Activated B cell treated with CpG ODN at 0.5 μM for 24 hours (primary cell): ENCODE results near the gene PRTFDC1. TPM values are rescaled to one million over a fixed set of nuclear protein-coding genes. Genes with fewer than 3 reads are reported as not detected.
A peak's percentile ranks its signal among the peaks of the same experiment; 100 is the strongest.

Experiments
- ATAC-seq: fragments of 200-7000 bp; cut with Tn5 transposase; one replicate; pipeline ENCODE4 v1.10.0; 2021; ENCODE audit warnings: low read depth, mild to moderate bottlenecking, moderate library complexity
- CTCF ChIA-PET: fragments of 350-600 bp; sonication (Branson Sonifier 250); formaldehyde crosslinking; loops from one replicate; lab custom pipeline; 2021; ENCODE audit warnings: antibody characterized with exemption; lab: Charles Lee
- POLR2A ChIA-PET: fragments of 350-600 bp; sonication (Branson Sonifier 250); formaldehyde crosslinking; loops from one replicate; lab custom pipeline; 2021; ENCODE audit warnings: antibody characterized with exemption; lab: Charles Lee
- DNase-seq: peaks from one replicate; pipeline ENCODE4 v3.0.0; 2022
- H3K27ac Mint-ChIP-seq: one replicate; pipeline ENCODE4 v1.8.0; 2020; ENCODE audit warnings: mixed read lengths
- H3K27me3 Mint-ChIP-seq: one replicate; pipeline ENCODE4 v1.8.0; 2021; ENCODE audit warnings: mixed read lengths
- H3K36me3 Mint-ChIP-seq: one replicate; pipeline ENCODE4 v1.8.0; 2021; ENCODE audit warnings: low read depth, mixed read lengths
- H3K4me1 Mint-ChIP-seq: one replicate; pipeline ENCODE4 v1.8.0; 2021; ENCODE audit warnings: mixed read lengths
- H3K4me3 Mint-ChIP-seq: one replicate; pipeline ENCODE4 v1.8.0; 2020; ENCODE audit warnings: mild to moderate bottlenecking, mixed read lengths
- H3K9me3 Mint-ChIP-seq: one replicate; pipeline ENCODE4 v1.8.0; 2020; ENCODE audit warnings: mixed read lengths
- CTCF ChIP-seq: fragments of 200-600 bp; IDR thresholded peaks from one replicate; pipeline ENCODE4 v1.8.0; 2022; ENCODE audit warnings: antibody characterized with exemption, mild to moderate bottlenecking
- intact Hi-C: fragments of 100-400 bp; cut with micrococcal nuclease; formaldehyde crosslinking; loops from one replicate; pipeline ENCODE4 v1.15.1; 2024
- total RNA-seq: library from RNA; stranded (reverse); gene quantifications from 2 replicates; pipeline ENCODE4 v1.2.3, GENCODE V29; 2022

PRTFDC1 gene
- total RNA-seq, result not detected in 2 replicates

- Mint-ChIP-seq H3K36me3 (no peaks in the 10 kb centered on the region), H3K4me3 (peak within 1 kb of the TSS; percentile 76), H3K9me3 (no peaks in the 10 kb centered on the region), H3K27me3 (peaks cover 14% of the 10 kb centered on the region), H3K4me1 (peaks cover 7% of the 10 kb centered on the region), H3K27ac (peak within 1 kb of the TSS; percentile 51)
- intact Hi-C loops, result loop anchor here (1.0 to 5.0 kb wide), 6 partner anchors 35 to 309 kb away; partner anchors contain the start of genes ENKUR and THNSL1
- ChIA-PET POLR2A (interaction anchor here (1.0 to 1.4 kb wide), 3 partner anchors 47 to 229 kb away, joined by 3 to 5 read pairs (median 4); partner anchors contain the start of gene ARHGAP21), CTCF (interaction anchor here (0.8 to 1.4 kb wide), 2 partner anchors 309 to 310 kb away, joined by 3 to 6 read pairs; no protein-coding TSS in a partner anchor)
- ATAC-seq, result peak; percentile 49
- peak; percentile 18 for DNase-seq
- no peak for TF ChIP-seq CTCF
These were observed at the start of gene PRTFDC1 for GRCh38 chr10:24952143-24952706. PRTFDC1 (minus strand) TSS chr10:24952606; CDS start chr10:24952575, 31 bp downstream.

GRCh38 chr10:24998044-24998443 lies 45.6 kb upstream of the PRTFDC1 start:
- TF ChIP-seq CTCF, result no peak
- intact Hi-C loops, result no loop called here
- ChIA-PET CTCF (no interaction called here), POLR2A (no interaction called here)
- H3K4me1 Mint-ChIP-seq, result no peaks in the 10 kb centered on the region
- peaks cover 15% of the 10 kb centered on the region for H3K9me3 Mint-ChIP-seq
- no peak for DNase-seq
- no peak for ATAC-seq
- H3K27ac Mint-ChIP-seq, result no peak overlapping the region
- H3K36me3 Mint-ChIP-seq, result no peaks in the 10 kb centered on the region
- H3K27me3 Mint-ChIP-seq, result peaks cover 8% of the 10 kb centered on the region
- no peak overlapping the region for H3K4me3 Mint-ChIP-seq

- no peaks in the 10 kb centered on the region for H3K36me3 Mint-ChIP-seq
- CTCF ChIA-PET, result no interaction called here
These were observed 42.7 kb upstream of the PRTFDC1 start for GRCh38 chr10:24995072-24995471.

GRCh38 chr10:24993237-24993958 lies 41.0 kb upstream of the PRTFDC1 start:
- ATAC-seq, result no peak
- H3K4me3 Mint-ChIP-seq, result no peak overlapping the region
- no peaks in the 10 kb centered on the region for H3K9me3 Mint-ChIP-seq
- ChIA-PET POLR2A (no interaction called here), CTCF (no interaction called here)
- H3K27ac Mint-ChIP-seq, result no peak overlapping the region
- H3K36me3 Mint-ChIP-seq, result no peaks in the 10 kb centered on the region
- peaks cover 10% of the 10 kb centered on the region for H3K27me3 Mint-ChIP-seq
- TF ChIP-seq CTCF, result no peak
- intact Hi-C loops, result no loop called here
- no peak for DNase-seq
- no peaks in the 10 kb centered on the region for H3K4me1 Mint-ChIP-seq

More at GRCh38 chr10:24995072-24995471, 42.7 kb upstream of the PRTFDC1 start:
- H3K27me3 Mint-ChIP-seq, result peaks cover 10% of the 10 kb centered on the region
- no peak overlapping the region for H3K4me3 Mint-ChIP-seq
- POLR2A ChIA-PET, result no interaction called here
- no peak for ATAC-seq
- H3K9me3 Mint-ChIP-seq, result peaks cover 5% of the 10 kb centered on the region
- no peak for TF ChIP-seq CTCF
- intact Hi-C loops, result no loop called here
- no peak for DNase-seq
- H3K4me1 Mint-ChIP-seq, result no peaks in the 10 kb centered on the region
- H3K27ac Mint-ChIP-seq, result no peak overlapping the region

GRCh38 chr10:24992512-24993133 lies 40.2 kb upstream of the PRTFDC1 start:
- Mint-ChIP-seq H3K9me3 (no peaks in the 10 kb centered on the region), H3K27ac (no peak overlapping the region), H3K36me3 (no peaks in the 10 kb centered on the region), H3K4me1 (no peaks in the 10 kb centered on the region), H3K27me3 (peaks cover 10% of the 10 kb centered on the region), H3K4me3 (no peak overlapping the region)
- ATAC-seq (no peak), DNase-seq (no peak)
- POLR2A ChIA-PET, result no interaction called here
- no peak for TF ChIP-seq CTCF
- intact Hi-C loops, result no loop called here
- CTCF ChIA-PET, result no interaction called here
